Peyer's patch (tissue), 4 donors: ENCODE data around the gene APOL1. TPM values are rescaled to one million over a fixed set of nuclear protein-coding genes. Genes with fewer than 3 reads are reported as not detected.

Experiments
- DNase-seq, 3 donors: peaks; one replicate each; pipeline ENCODE4 v3.0.0-alpha.2; 2017 to 2019
- H3K27ac ChIP-seq, 4 donors: fragments of 200-600 bp; sonication (generic); one replicate each; pipeline ENCODE4 v1.5.1; 2016 to 2019
- H3K27me3 ChIP-seq, 2 donors: fragments of 200-600 bp; sonication (generic); one replicate each; pipeline ENCODE4 v1.5.1; 2019
- H3K36me3 ChIP-seq, 3 donors: fragments of 200-600 bp; sonication (generic); one replicate each; pipeline ENCODE4 v1.5.1; 2016 to 2019
- H3K4me1 ChIP-seq, 4 donors: fragments of 200-600 bp; sonication (generic); one replicate each; pipeline ENCODE4 v1.5.1; 2016 to 2019
- H3K4me3 ChIP-seq, 4 donors: fragments of 200-600 bp; sonication (generic); 1 replicate in 3 of 4; 2 replicates in 1 of 4; pipeline ENCODE4 v1.5.1; 2016 to 2019; ENCODE audit warnings: mild to moderate bottlenecking in 1 of 4
- H3K9me3 ChIP-seq, 4 donors: fragments of 200-600 bp; sonication (generic); one replicate each; pipeline ENCODE4 v1.5.1; 2016 to 2019; ENCODE audit warnings: mild to moderate bottlenecking in 1 of 4
- POLR2A ChIP-seq, 2 donors: fragments of 450-650 bp; IDR thresholded peaks; one replicate each; pipeline ENCODE4 v1.5.1; 2017; ENCODE audit warnings: antibody characterized with exemption in 2 of 2, mild to moderate bottlenecking in 2 of 2, moderate library complexity in 2 of 2
- total RNA-seq, 4 donors: library from RNA; depleted of rRNA; stranded (reverse); fragments of >200 nt; gene quantifications; one replicate each; pipeline ENCODE4 v1.1.0, GENCODE V29; 2016
- TF ChIP-seq, protein P1 (sequence below), 6 experiments: fragments of 450-650 bp in 4 of 6; fragments of 200-600 bp in 2 of 6; sonication (generic) in 1 of 6; IDR thresholded peaks; one replicate each; pipeline ENCODE4 v1.5.1; 2017 to 2019; ENCODE audit warnings: antibody characterized with exemption in 6 of 6, mild to moderate bottlenecking in 3 of 6, moderate library complexity in 1 of 6

APOL1 gene
- total RNA-seq, 4 donors from 2014 or later = 12.2 to 23.9 (median 19.8) TPM

DNA sequence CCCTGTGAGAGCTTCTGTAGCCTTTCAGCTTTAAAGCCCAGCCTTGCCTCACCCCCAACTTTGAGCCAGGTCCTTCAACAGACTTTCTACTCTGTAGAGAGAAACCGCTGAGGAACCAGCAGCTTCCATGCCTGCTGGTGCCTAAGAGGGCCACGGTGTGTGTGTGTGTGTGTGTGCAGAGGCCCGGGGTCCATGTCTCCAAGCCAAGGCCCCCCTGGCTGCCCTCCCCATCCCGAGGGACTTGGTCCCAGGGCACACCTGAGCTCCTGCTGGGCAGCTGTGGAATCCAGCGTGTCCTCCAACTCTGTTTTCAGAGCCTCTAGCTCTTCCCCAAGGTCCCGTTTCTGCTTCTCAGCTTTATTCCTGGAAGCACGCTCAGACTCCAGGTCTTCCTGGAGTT is 42.3 kb downstream of the APOL1 start:
- Histone ChIP-seq H3K9me3 (no peaks in the 10 kb centered on the region), H3K27me3 (no peaks in the 10 kb centered on the region), H3K27ac (no peak overlapping the region), H3K4me3 (no peak overlapping the region), H3K4me1 (no peaks in the 10 kb centered on the region), H3K36me3 (peaks cover 0 to 95% (median 12%) of the 10 kb centered on the region in 3 donors)
- DNase-seq = no peak
- no peak for TF ChIP-seq POLR2A (IDR thresholded peaks at IDR 0.05)
- TF ChIP-seq, protein P1, sequence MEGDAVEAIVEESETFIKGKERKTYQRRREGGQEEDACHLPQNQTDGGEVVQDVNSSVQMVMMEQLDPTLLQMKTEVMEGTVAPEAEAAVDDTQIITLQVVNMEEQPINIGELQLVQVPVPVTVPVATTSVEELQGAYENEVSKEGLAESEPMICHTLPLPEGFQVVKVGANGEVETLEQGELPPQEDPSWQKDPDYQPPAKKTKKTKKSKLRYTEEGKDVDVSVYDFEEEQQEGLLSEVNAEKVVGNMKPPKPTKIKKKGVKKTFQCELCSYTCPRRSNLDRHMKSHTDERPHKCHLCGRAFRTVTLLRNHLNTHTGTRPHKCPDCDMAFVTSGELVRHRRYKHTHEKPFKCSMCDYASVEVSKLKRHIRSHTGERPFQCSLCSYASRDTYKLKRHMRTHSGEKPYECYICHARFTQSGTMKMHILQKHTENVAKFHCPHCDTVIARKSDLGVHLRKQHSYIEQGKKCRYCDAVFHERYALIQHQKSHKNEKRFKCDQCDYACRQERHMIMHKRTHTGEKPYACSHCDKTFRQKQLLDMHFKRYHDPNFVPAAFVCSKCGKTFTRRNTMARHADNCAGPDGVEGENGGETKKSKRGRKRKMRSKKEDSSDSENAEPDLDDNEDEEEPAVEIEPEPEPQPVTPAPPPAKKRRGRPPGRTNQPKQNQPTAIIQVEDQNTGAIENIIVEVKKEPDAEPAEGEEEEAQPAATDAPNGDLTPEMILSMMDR (IDR thresholded peaks at IDR 0.05) = no peak

DNA sequence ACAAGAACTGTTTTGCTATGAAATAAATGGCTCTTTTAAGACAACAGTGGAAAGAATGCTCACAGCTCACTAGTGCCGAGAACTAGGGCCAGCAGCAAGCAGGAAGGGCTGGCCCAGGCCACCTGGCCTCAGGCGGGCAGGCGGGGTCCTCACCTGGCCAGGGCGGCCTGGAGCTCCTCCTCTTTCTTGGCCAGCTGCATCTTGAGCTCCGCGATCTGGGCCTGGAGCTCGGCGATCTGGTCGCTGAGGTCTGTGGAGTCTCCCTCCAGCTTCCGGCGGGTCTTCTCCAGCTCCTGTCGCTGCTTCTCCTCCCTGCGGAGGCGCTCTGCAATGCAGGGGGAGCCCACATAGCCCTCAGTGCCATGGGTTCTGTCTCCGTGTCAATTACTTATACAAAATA is 43.8 kb downstream of the APOL1 start:
- no peak for DNase-seq
- Histone ChIP-seq H3K27ac (no peak overlapping the region), H3K9me3 (no peaks in the 10 kb centered on the region), H3K4me1 (no peaks in the 10 kb centered on the region), H3K4me3 (no peak overlapping the region), H3K36me3 (peaks cover 3 to 100% (median 14%) of the 10 kb centered on the region in 3 donors), H3K27me3 (no peaks in the 10 kb centered on the region)
- TF ChIP-seq POLR2A (IDR thresholded peaks at IDR 0.05) = no peak
- TF ChIP-seq, protein P1 (IDR thresholded peaks at IDR 0.05) = no peak

DNA sequence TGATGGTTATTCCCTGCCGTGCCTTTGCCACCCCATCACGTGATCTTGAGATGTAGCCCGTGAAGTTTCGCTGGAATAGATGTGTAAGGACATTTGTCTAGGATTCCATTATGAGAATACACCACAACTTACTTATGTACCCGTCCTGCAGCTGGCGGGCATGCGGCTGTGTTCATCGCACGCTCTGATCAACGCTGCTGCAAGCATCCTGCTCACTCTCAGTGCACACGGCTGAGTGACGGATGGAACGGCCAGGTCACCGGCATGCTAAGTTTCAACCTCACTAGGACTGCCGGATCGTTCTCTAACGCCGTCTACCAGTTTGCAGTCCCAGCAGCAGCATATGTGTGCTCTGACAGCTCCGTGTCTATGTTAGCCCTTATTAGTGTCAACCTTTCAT is 44.6 kb downstream of the APOL1 start:
- no peak overlapping the region for H3K27ac ChIP-seq
- peaks cover 3 to 100% (median 14%) of the 10 kb centered on the region in 3 donors for H3K36me3 ChIP-seq
- H3K27me3 ChIP-seq = no peaks in the 10 kb centered on the region
- H3K4me3 ChIP-seq = no peak overlapping the region
- TF ChIP-seq POLR2A (IDR thresholded peaks at IDR 0.05) = no peak
- TF ChIP-seq, protein P1 (IDR thresholded peaks at IDR 0.05) = no peak
- H3K9me3 ChIP-seq = no peaks in the 10 kb centered on the region
- no peaks in the 10 kb centered on the region for H3K4me1 ChIP-seq
- DNase-seq = no peak

DNA sequence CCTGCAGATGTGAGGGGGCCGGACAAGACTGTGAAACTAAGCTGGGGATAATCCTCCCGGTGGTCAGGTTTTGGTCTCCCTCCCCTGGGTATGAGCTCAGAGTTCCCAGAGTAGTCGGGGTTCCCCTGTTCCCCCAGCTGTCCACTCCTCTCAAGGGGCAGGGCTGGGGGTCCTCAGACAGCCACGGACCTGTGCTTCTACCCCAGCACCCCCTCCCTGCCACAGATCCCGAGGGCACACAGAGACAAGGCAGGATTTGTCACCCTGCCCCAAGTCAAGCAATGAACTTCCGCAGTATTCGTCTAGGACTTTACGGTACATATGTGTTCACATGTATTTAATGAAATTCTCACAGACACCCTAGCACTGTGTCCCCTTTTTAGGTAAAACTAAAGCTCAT is 45.2 kb downstream of the APOL1 start:
- TF ChIP-seq POLR2A (IDR thresholded peaks at IDR 0.05) = no peak
- TF ChIP-seq, protein P1 (IDR thresholded peaks at IDR 0.05) = no peak
- no peak for DNase-seq
- Histone ChIP-seq H3K4me3 (no peak overlapping the region), H3K27me3 (no peaks in the 10 kb centered on the region), H3K36me3 (peaks cover 3 to 100% (median 9%) of the 10 kb centered on the region in 3 donors), H3K9me3 (no peaks in the 10 kb centered on the region), H3K27ac (no peak overlapping the region), H3K4me1 (no peaks in the 10 kb centered on the region)

DNA sequence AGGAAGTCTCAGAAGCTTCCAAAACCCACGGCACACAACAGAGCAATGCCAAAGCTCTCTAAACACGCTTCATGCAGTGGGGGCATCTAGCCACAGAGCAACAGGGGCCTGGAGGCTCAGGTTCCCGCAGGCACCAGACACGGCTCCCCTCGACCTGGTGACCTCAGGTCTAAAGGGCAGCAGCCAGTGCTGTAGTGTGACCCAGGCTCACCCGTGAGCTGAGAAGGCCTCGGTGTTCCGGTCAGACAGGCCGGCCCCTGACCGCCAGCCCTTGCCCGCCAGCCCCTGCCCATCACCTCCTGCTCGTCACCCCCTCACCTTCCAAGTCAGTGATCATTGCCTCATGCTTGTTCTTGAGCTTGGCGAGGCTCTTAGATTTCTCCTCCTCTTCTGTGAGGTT is 45.7 kb downstream of the APOL1 start:
- Histone ChIP-seq H3K9me3 (no peaks in the 10 kb centered on the region), H3K27ac (no peak overlapping the region)

More for the DNA sequence above, 45.7 kb downstream of the APOL1 start:
- H3K4me3 ChIP-seq = no peak overlapping the region
- no peak for DNase-seq
- no peaks in the 10 kb centered on the region for H3K4me1 ChIP-seq
- H3K36me3 ChIP-seq = peaks cover 3 to 98% (median 9%) of the 10 kb centered on the region in 3 donors
- H3K27me3 ChIP-seq = no peaks in the 10 kb centered on the region
- TF ChIP-seq POLR2A (IDR thresholded peaks at IDR 0.05) = no peak
- TF ChIP-seq, protein P1 (IDR thresholded peaks at IDR 0.05) = no peak
